SK-N-SH (cell line): ENCODE data around the gene CCDC60. TPM values are rescaled to one million over a fixed set of nuclear protein-coding genes. Genes with fewer than 3 reads are reported as not detected.

Source experiments
- CTCF ChIA-PET: fragments of 300-600, 350-600 bp; formaldehyde crosslinking; extraction: SDS; loops from one replicate; lab custom pipeline; 2021; lab: Yijun Ruan, JAX
- POLR2A ChIA-PET: fragments of 350-600 bp; sonication (Branson Sonifier 250); formaldehyde crosslinking; extraction: SDS; loops from one replicate; lab custom pipeline; 2020; ENCODE audit warnings: antibody characterized with exemption, inconsistent platforms; lab: Yijun Ruan, JAX
- DNase-seq: peaks from one replicate; pipeline ENCODE4 v3.0.0; 2012
- H2AFZ ChIP-seq: fragments of 200-600 bp; sonication (generic); 2 replicates; pipeline ENCODE4 v1.8.1; 2016; ENCODE audit warnings: antibody characterized with exemption, mild to moderate bottlenecking, low read depth
- H3F3A ChIP-seq: fragments of 200-600 bp; sonication (generic); replicated peaks from 2 replicates; pipeline ENCODE3; 2016; ENCODE audit warnings: antibody characterized with exemption, mild to moderate bottlenecking; ENCODE audit not compliant: insufficient read depth
- H3K27ac ChIP-seq, 2 experiments: fragments of 200-500 bp in 1 of 2; fragments of 200-600 bp in 1 of 2; sonication (Bioruptor generic) in 1 of 2; sonication (generic), shearing (Covaris generic) in 1 of 2; 2 replicates each; pipeline versions ENCODE4 v1.5.1 to v1.6.1; 2014 to 2016; ENCODE audit warnings: low read depth in 2 of 2, inconsistent platforms in 1 of 2, low read length in 1 of 2, mild to moderate bottlenecking in 1 of 2, mixed read lengths in 1 of 2
- H3K27me3 ChIP-seq: fragments of 200-600 bp; sonication (generic), shearing (Covaris generic); 2 replicates; pipeline ENCODE4 v1.6.1; 2016; ENCODE audit warnings: mixed run types; ENCODE audit not compliant: insufficient read depth
- H3K36me3 ChIP-seq, 2 experiments: fragments of 200-500 bp in 1 of 2; fragments of 200-600 bp in 1 of 2; sonication (Bioruptor generic) in 1 of 2; sonication (generic) in 1 of 2; replicated peaks in 1 of 2; 2 replicates each; pipeline versions ENCODE3 to v1.5.1; 2014 to 2016; ENCODE audit warnings: low read length in 1 of 2, mild to moderate bottlenecking in 1 of 2; ENCODE audit not compliant: insufficient read depth in 2 of 2, control insufficient read depth in 1 of 2
- H3K4me1 ChIP-seq, 2 experiments: fragments of 200-500 bp in 1 of 2; fragments of 200-600 bp in 1 of 2; sonication (Bioruptor generic) in 1 of 2; sonication (generic), shearing (Covaris generic) in 1 of 2; 2 replicates each; pipeline versions ENCODE4 v1.5.1 to v1.6.1; 2014 to 2016; ENCODE audit warnings: low read depth in 1 of 2, low read length in 1 of 2, mixed run types in 1 of 2; ENCODE audit not compliant: insufficient read depth in 2 of 2, control insufficient read depth in 1 of 2
- H3K4me2 ChIP-seq: fragments of 200-600 bp; sonication (generic), shearing (Covaris generic); 2 replicates; pipeline ENCODE4 v1.6.1; 2017; ENCODE audit warnings: mixed run types
- H3K4me3 ChIP-seq, 2 experiments: fragments of 200-500 bp in 1 of 2; fragments of 200-600 bp in 1 of 2; sonication (Bioruptor generic) in 1 of 2; sonication (generic), shearing (Covaris generic) in 1 of 2; 2 replicates each; pipeline versions ENCODE4 v1.5.1 to v1.8.1; 2014 to 2016; ENCODE audit warnings: low read depth in 2 of 2, inconsistent platforms in 1 of 2, low read length in 1 of 2, mild to moderate bottlenecking in 1 of 2, mixed read lengths in 1 of 2, moderate library complexity in 1 of 2
- H3K79me2 ChIP-seq: fragments of 200-600 bp; sonication (generic); 2 replicates; pipeline ENCODE4 v1.8.1; 2017; ENCODE audit warnings: mild to moderate bottlenecking; ENCODE audit not compliant: insufficient read depth
- H3K9ac ChIP-seq: fragments of 200-600 bp; sonication (generic); 2 replicates; pipeline ENCODE4 v1.6.1; 2017; ENCODE audit warnings: mixed run types
- H3K9me2 ChIP-seq: fragments of 200-600 bp; sonication (generic); 2 replicates; pipeline ENCODE4 v1.6.1; 2017; ENCODE audit warnings: mixed run types
- H3K9me3 ChIP-seq: fragments of 200-600 bp; sonication (generic); 2 replicates; pipeline ENCODE4 v1.6.1; 2017; ENCODE audit warnings: mixed run types, mild to moderate bottlenecking, moderate library complexity
- H4K20me1 ChIP-seq: fragments of 200-600 bp; sonication (generic); 2 replicates; pipeline ENCODE4 v1.6.1; 2017; ENCODE audit warnings: mild to moderate bottlenecking, mixed run types; ENCODE audit not compliant: insufficient read depth
- CTCF ChIP-seq: fragments of 200-600 bp; sonication (generic); IDR thresholded peaks from 2 replicates; pipeline ENCODE4 v1.6.1; 2017; ENCODE audit warnings: antibody characterized with exemption, mild to moderate bottlenecking, moderate library complexity
- EZH2phosphoT487 ChIP-seq: fragments of 200-600 bp; sonication (generic); IDR thresholded peaks from 2 replicates; pipeline ENCODE4 v1.6.1; 2017; ENCODE audit warnings: low read depth, mixed run types, mild to moderate bottlenecking, antibody characterized with exemption, moderate library complexity, borderline replicate concordance
- GABPA ChIP-seq: IDR thresholded peaks from 2 replicates; pipeline ENCODE4 v1.4.0; 2012; ENCODE audit warnings: low read depth, mild to moderate bottlenecking
- IRF3 ChIP-seq: fragments of 150-350 bp; IDR thresholded peaks from 2 replicates; pipeline ENCODE4 v1.6.1; 2016; ENCODE audit warnings: mild to moderate bottlenecking, low read depth, low read length
- MAX ChIP-seq: IDR thresholded peaks from 2 replicates; pipeline ENCODE4 v1.4.0; 2012; ENCODE audit warnings: low read depth
- MXI1 ChIP-seq: IDR thresholded peaks from 2 replicates; pipeline ENCODE4 v1.6.1; 2012; ENCODE audit warnings: mild to moderate bottlenecking, low read depth, low read length, improper control_type of control experiment
- POLR2AphosphoS5 ChIP-seq: IDR thresholded peaks from 2 replicates; pipeline ENCODE4 v1.6.1; 2012; ENCODE audit warnings: low read depth, low read length
- REST ChIP-seq: IDR thresholded peaks from 2 replicates; pipeline ENCODE4 v1.6.1; 2012; ENCODE audit warnings: mild to moderate bottlenecking, low read depth, low read length, moderate library complexity
- USF1 ChIP-seq: IDR thresholded peaks from 2 replicates; pipeline ENCODE4 v1.4.0; 2012; ENCODE audit warnings: low read depth, borderline replicate concordance
- WGBS: methylation state at CpG from one replicate; pipeline ENCODE4 v1.1.6; 2017; ENCODE audit warnings: low lambda C conversion rate; 5-methylcytosine and 5-hydroxymethylcytosine counted together
- polyA plus RNA-seq, 3 experiments: library from polyadenylated mRNA; depleted of rRNA; stranded (reverse); fragments of >200 nt; gene quantifications; 2 replicates each; pipeline ENCODE4 v1.2.3, GENCODE V29; 2012

The CCDC60 gene
- polyA plus RNA-seq, 1 of the 3 experiments (the other 2 are of a cell fraction) = not detected

- TF ChIP-seq REST (no peak), IRF3 (no peak), MXI1 (no peak), MAX (no peak), CTCF (no peak)
These were observed 38.0 kb downstream of the CCDC60 start (continued) for GRCh38 chr12:119372540-119372939.

- H3K4me1 ChIP-seq = no peaks in the 10 kb centered on the region
- H3K9ac ChIP-seq = no peak overlapping the region
- no peaks in the 10 kb centered on the region for H3F3A ChIP-seq
- no peaks in the 10 kb centered on the region for H3K9me2 ChIP-seq
- H3K4me2 ChIP-seq = no peak overlapping the region
- no peak overlapping the region for H3K27ac ChIP-seq
- no peaks in the 10 kb centered on the region for H4K20me1 ChIP-seq
- TF ChIP-seq USF1 (no peak), REST (no peak), EZH2phosphoT487 (no peak), POLR2AphosphoS5 (no peak), GABPA (no peak), IRF3 (no peak)
- no peak for DNase-seq
- H3K79me2 ChIP-seq = no peaks in the 10 kb centered on the region
- H3K36me3 ChIP-seq = no peaks in the 10 kb centered on the region
- no peaks in the 10 kb centered on the region for H3K27me3 ChIP-seq
- ChIA-PET CTCF (interaction anchor here (0.9 to 1.3 kb wide), 3 partner anchors 9 to 336 kb away, joined by 3 to 4 read pairs (median 3); no protein-coding TSS in a partner anchor), POLR2A (no interaction called here)
- 44% methylated on average over 3 of the region's 3 CpGs for whole genome bisulfite sequencing
- no peaks in the 10 kb centered on the region for H3K9me3 ChIP-seq
- no peak overlapping the region for H3K4me3 ChIP-seq
- no peak overlapping the region for H2AFZ ChIP-seq
These were observed 38.5 kb downstream of the CCDC60 start for GRCh38 chr12:119373001-119373400.
